Transverse colon (tissue), 3 donors: ENCODE data around the gene TMEM255B.

Source experiments
- CTCF ChIP-seq, 5 experiments: fragments of 200-600 bp in 3 of 5; fragments of 450-650 bp in 2 of 5; sonication (generic) in 3 of 5; IDR thresholded peaks; 1 replicate in 2 of 5; 2 replicates in 3 of 5; pipeline ENCODE4 v1.5.1; 2016 to 2017; ENCODE audit warnings: antibody characterized with exemption in 5 of 5, inconsistent platforms in 3 of 5, mild to moderate bottlenecking in 2 of 5, moderate library complexity in 1 of 5
- EP300 ChIP-seq: sonication (generic); formaldehyde crosslinking; IDR thresholded peaks from one replicate; pipeline ENCODE4 v1.6.1; 2017; ENCODE audit warnings: antibody characterized with exemption, low read depth

- no peak for TF ChIP-seq CTCF (IDR thresholded peaks at IDR 0.05)
- TF ChIP-seq EP300: no peak
These were observed 74.2 kb downstream of the TMEM255B start for GRCh38 chr13:113833111-113833830.
